Measurements from ENCODE around the gene UBL7.

UBL7 gene

GRCh38 chr15:74402873-74403587 is 57.9 kb downstream of the UBL7 start:
- in situ Hi-C loops (cut with HindIII; ENCODE audit: low pct_unique_long_range_greater_than_20kb, low sequenced_read_pairs) = no loop called here
- no peak for TF ChIP-seq JUND (IDR thresholded peaks at IDR 0.05; ENCODE audit: low read depth)
- no peak for DNase-seq (ENCODE audit: low read depth in 1 of 2, low spot score in 1 of 2)

GRCh38 chr15:74402337-74402841 is 58.6 kb downstream of the UBL7 start:
- TF ChIP-seq JUND (IDR thresholded peaks at IDR 0.05; ENCODE audit: low read depth) = no peak
- in situ Hi-C loops (cut with HindIII; ENCODE audit: low pct_unique_long_range_greater_than_20kb, low sequenced_read_pairs) = no loop called here
- no peak for DNase-seq (ENCODE audit: low read depth in 1 of 2, low spot score in 1 of 2)

GRCh38 chr15:74400915-74401757 is 59.8 kb downstream of the UBL7 start:
- in situ Hi-C loops (cut with HindIII; ENCODE audit: low pct_unique_long_range_greater_than_20kb, low sequenced_read_pairs) = no loop called here
- DNase-seq (ENCODE audit: low read depth in 1 of 2, low spot score in 1 of 2) = peak in 1 of 2 experiments; percentile 41
- no peak for TF ChIP-seq JUND (IDR thresholded peaks at IDR 0.05; ENCODE audit: low read depth)

GRCh38 chr15:74400313-74400860 is 60.6 kb downstream of the UBL7 start:
- DNase-seq (ENCODE audit: low read depth in 1 of 2, low spot score in 1 of 2) = no peak
- TF ChIP-seq JUND (IDR thresholded peaks at IDR 0.05; ENCODE audit: low read depth) = no peak
- in situ Hi-C loops (cut with HindIII; ENCODE audit: low pct_unique_long_range_greater_than_20kb, low sequenced_read_pairs) = no loop called here

GRCh38 chr15:74399511-74400312 is 61.2 kb downstream of the UBL7 start:
- in situ Hi-C loops (cut with HindIII; ENCODE audit: low pct_unique_long_range_greater_than_20kb, low sequenced_read_pairs) = no loop called here
- DNase-seq (ENCODE audit: low read depth in 1 of 2, low spot score in 1 of 2) = peak in 1 of 2 experiments; percentile 81
- TF ChIP-seq JUND (IDR thresholded peaks at IDR 0.05; ENCODE audit: low read depth) = no peak

- in situ Hi-C loops (cut with HindIII; ENCODE audit: low pct_unique_long_range_greater_than_20kb, low sequenced_read_pairs) = no loop called here
- no peak for DNase-seq (ENCODE audit: low read depth in 1 of 2, low spot score in 1 of 2)
- no peak for TF ChIP-seq JUND (IDR thresholded peaks at IDR 0.05; ENCODE audit: low read depth)
These were observed 61.9 kb downstream of the UBL7 start for GRCh38 chr15:74399100-74399499.

GRCh38 chr15:74398183-74398582 is 62.8 kb downstream of the UBL7 start:
- TF ChIP-seq JUND (IDR thresholded peaks at IDR 0.05; ENCODE audit: low read depth) = no peak
- no peak for DNase-seq (ENCODE audit: low read depth in 1 of 2, low spot score in 1 of 2)
- in situ Hi-C loops (cut with HindIII; ENCODE audit: low pct_unique_long_range_greater_than_20kb, low sequenced_read_pairs) = no loop called here

GRCh38 chr15:74397239-74398068 is 63.5 kb downstream of the UBL7 start:
- in situ Hi-C loops (cut with HindIII; ENCODE audit: low pct_unique_long_range_greater_than_20kb, low sequenced_read_pairs) = no loop called here
- no peak for TF ChIP-seq JUND (IDR thresholded peaks at IDR 0.05; ENCODE audit: low read depth)
- DNase-seq (ENCODE audit: low read depth in 1 of 2, low spot score in 1 of 2) = no peak

- TF ChIP-seq JUND (IDR thresholded peaks at IDR 0.05; ENCODE audit: low read depth) = no peak
- DNase-seq (ENCODE audit: low read depth in 1 of 2, low spot score in 1 of 2) = no peak
- in situ Hi-C loops (cut with HindIII; ENCODE audit: low pct_unique_long_range_greater_than_20kb, low sequenced_read_pairs) = no loop called here
These were observed 64.3 kb downstream of the UBL7 start for GRCh38 chr15:74396445-74397238.

- DNase-seq (ENCODE audit: low read depth in 1 of 2, low spot score in 1 of 2) = no peak
- TF ChIP-seq JUND (IDR thresholded peaks at IDR 0.05; ENCODE audit: low read depth) = no peak
- in situ Hi-C loops (cut with HindIII; ENCODE audit: low pct_unique_long_range_greater_than_20kb, low sequenced_read_pairs) = no loop called here
These were observed 64.9 kb downstream of the UBL7 start for GRCh38 chr15:74396146-74396438.

Measured in T47D (cell line).